Measurements from ENCODE around the gene ANK2.

- TF ChIP-seq POLR2AphosphoS5 (IDR thresholded peaks at IDR 0.05) (no peak), CTCF (IDR thresholded peaks at IDR 0.05) (no peak)
Measured at GRCh38 chr4:113316879-113317278, 267.4 kb downstream of the ANK2 start.
